Lower leg skin (tissue), 4 donors: Measurements from ENCODE around the gene ZFP14. TPM values are rescaled to one million over a fixed set of nuclear protein-coding genes. Genes with fewer than 3 reads are reported as not detected.
A peak's percentile ranks its signal among the peaks of the same experiment; 100 is the strongest.

ENCODE experiments used
- DNase-seq, 2 donors: peaks; one replicate each; pipeline ENCODE4 v3.0.0-alpha.2; 2019; ENCODE audit warnings: low spot score in 2 of 2
- H3K4me3 ChIP-seq: fragments of 200-600 bp; sonication (generic); 2 replicates; pipeline ENCODE4 v1.5.1; 2017; ENCODE audit warnings: mild to moderate bottlenecking, low read depth; ENCODE audit not compliant: poor library complexity, severe bottlenecking
- CTCF ChIP-seq, 3 donors: fragments of 450-650 bp; IDR thresholded peaks; one replicate each; pipeline ENCODE4 v1.5.1; 2016; ENCODE audit warnings: antibody characterized with exemption in 3 of 3, mild to moderate bottlenecking in 3 of 3, moderate library complexity in 2 of 3
- POLR2A ChIP-seq, 2 donors: fragments of 450-650 bp; IDR thresholded peaks; one replicate each; pipeline ENCODE4 v1.6.1; 2016 to 2017; ENCODE audit warnings: antibody characterized with exemption in 2 of 2, mild to moderate bottlenecking in 1 of 2, moderate library complexity in 1 of 2
- WGBS, 2 donors: methylation state at CpG; one replicate each; pipeline ENCODE4 v1.1.5; 2018; 5-methylcytosine and 5-hydroxymethylcytosine counted together
- intact Hi-C: fragments of 100-400 bp; cut with DNase I; formaldehyde crosslinking; loops from one replicate; pipeline ENCODE4 v1.15.0; 2023; ENCODE audit warnings: low total_unique reads
- total RNA-seq, 4 donors: library from RNA; depleted of rRNA; stranded (reverse); fragments of >200 nt; gene quantifications; one replicate each; pipeline ENCODE4 v1.1.0, GENCODE V29; 2016

The ZFP14 gene
- 1 to 10 TPM; 3.6 to 8.1 (median 4.2) TPM for total RNA-seq

DNA sequence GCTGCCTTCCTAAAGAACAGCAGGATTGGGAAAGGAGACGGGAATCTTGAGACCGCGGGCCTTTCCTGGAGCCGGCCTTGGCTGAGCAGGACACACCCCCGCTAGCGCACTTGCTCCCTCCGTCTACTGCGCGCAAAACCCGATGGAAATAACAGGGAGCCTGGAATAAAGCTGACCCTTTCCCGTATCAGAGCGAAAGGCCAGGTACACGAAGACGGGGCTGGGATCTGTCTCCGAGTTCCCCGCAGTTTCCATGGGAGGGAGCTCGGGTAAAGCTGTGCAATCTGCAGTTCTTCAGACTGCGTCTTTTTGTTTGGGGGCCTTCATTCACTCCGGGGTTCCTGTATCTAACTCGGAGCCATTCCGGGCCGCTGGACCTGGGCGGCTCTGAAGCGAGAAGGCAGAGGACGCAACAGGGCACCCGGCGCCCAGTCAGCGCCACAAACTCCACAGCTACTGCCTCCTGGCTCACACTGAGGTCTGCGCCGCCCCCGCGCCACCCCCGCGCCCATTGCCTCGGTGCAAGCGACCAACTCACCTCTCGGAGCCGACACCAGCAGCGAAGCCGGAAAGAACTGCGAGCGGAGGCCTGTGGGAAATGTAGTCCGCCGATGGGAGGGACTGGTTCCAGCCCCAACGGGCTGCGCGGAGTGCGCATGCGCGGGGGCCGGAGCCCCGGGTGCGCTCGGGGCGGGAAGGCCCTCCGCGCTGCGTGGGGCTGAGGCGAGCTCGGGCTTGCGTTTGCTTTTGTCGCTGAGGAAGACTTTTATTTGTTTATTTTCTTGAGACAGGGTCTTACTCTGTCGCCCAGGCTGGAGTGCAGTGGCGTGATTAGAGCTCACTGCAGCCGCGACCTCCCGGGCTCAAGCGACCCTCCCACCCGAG lies at the start of gene ZFP14:
ZFP14 (minus strand) TSS at position 577 of the 885 bp plus-strand sequence. CDS start 11,309 bp downstream, outside the sequence.
- H3K4me3 ChIP-seq, result peak within 1 kb of the TSS; percentile 63
- intact Hi-C loops, result no loop called here
- TF ChIP-seq POLR2A (IDR thresholded peaks at IDR 0.05), result no peak
- TF ChIP-seq CTCF (IDR thresholded peaks at IDR 0.05), result no peak
- peak; percentile 91 to 97 for DNase-seq
- 5 to 8% methylated on average over 36 to 46 of the region's 69 CpGs for WGBS, 2 donors

- intact Hi-C loops, result no loop called here
- no peak for DNase-seq
- H3K4me3 ChIP-seq, result no peak overlapping the region
- TF ChIP-seq CTCF (IDR thresholded peaks at IDR 0.05) (no peak), POLR2A (IDR thresholded peaks at IDR 0.05) (no peak)
- WGBS, 2 donors, result 85 to 94% methylated on average over 4 of the region's 4 CpGs
These were observed 44.9 kb upstream of the ZFP14 start for GRCh38 chr19:36423925-36424324.

DNA sequence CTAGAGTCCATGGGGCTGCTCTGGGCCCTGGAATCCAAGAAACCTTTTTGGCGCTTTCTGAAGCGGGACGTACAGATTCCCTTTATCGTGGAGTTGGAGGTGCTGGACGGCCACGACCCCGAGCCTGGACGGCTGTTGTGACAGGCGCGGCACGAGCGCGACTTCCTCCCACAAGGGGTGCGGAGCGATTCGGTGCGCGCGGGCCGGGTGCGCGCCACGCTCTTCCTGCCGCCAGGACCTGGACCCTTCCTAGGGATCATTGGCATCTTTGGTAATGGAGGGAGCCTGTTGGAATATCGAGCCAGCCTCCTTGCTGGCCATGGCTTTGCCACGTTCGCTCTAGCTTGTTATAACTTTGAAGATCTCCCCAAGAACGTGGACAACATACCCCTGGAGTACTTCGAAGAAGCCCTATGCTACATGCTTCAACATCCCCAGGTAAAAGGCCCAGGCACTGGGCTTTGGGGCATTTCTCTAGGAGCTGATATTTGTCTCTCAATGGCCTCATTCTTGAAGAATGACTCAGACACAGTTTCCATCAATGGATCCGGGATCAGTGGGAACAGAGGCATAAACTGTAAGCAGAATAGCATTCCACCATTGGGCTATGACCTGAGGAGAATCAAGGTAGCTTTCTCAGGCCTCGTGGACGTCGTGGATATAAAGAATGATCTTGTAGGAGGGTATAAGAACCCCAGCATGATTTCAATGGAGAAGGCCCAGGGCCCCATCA lies 42.9 kb upstream of the ZFP14 start:
- no peak for DNase-seq
- peak overlapping the region; percentile 11 for H3K4me3 ChIP-seq
- intact Hi-C loops, result no loop called here
- TF ChIP-seq POLR2A (IDR thresholded peaks at IDR 0.05) (no peak), CTCF (IDR thresholded peaks at IDR 0.05) (no peak)
- WGBS, 2 donors, result 21 to 42% methylated on average over 19 to 33 of the region's 33 CpGs

GRCh38 chr19:36420961-36421748 lies 42.2 kb upstream of the ZFP14 start:
- H3K4me3 ChIP-seq, result peak overlapping the region; percentile 11
- TF ChIP-seq CTCF (IDR thresholded peaks at IDR 0.05) (no peak), POLR2A (IDR thresholded peaks at IDR 0.05) (no peak)
- 21 to 23% methylated on average over 36 to 49 of the region's 61 CpGs for WGBS, 2 donors
- intact Hi-C loops, result no loop called here
- DNase-seq, result no peak

DNA sequence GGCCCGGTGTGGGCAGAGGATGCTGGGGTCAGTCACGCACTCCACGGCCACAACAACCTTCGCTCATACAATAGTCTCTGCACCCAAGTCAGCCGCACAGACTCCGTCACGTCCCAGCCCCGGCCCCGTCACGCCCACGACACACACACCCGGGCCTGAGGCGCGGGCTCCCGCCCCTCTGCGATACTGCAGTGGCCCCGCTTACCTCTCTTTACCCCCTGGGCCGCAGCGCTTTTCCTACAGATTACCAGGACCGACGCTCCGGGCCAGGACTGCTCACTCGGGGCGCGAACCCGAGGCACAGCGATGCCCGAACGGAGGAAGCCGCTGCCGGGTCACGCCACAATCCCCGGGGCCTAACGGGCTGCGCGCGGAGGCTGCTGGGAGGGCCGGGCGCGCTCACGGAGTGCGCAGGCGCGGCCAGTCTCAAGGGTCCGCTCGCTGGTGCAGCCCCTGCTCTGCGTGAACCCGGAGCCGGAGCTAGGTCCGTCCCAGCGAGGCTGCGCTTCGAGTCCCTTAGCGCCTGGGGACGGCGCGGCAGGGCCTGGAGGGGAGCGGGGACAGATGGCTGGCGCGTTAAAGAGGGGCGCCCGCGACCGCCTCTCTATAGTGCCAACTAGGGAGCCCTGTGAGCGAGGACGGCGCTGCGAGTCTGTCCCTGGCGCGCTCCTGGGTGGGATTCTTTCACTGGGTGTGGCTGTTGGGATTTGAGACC lies 39.4 kb upstream of the ZFP14 start, which contains the start of gene ZFP82:
ZFP82 (minus strand) TSS at position 358 of the 715 bp plus-strand sequence. CDS start 8,855 bp downstream, outside the sequence.
- intact Hi-C loops, result no loop called here
- 1 to 2% methylated on average over 29 to 38 of the region's 70 CpGs for WGBS, 2 donors
- TF ChIP-seq CTCF (IDR thresholded peaks at IDR 0.05) (no peak), POLR2A (IDR thresholded peaks at IDR 0.05) (no peak)
- peak; percentile 22 to 92 for DNase-seq
- H3K4me3 ChIP-seq, result peak within 1 kb of the TSS; percentile 51
